ENCODE data around the gene SRRM4.

DNA sequence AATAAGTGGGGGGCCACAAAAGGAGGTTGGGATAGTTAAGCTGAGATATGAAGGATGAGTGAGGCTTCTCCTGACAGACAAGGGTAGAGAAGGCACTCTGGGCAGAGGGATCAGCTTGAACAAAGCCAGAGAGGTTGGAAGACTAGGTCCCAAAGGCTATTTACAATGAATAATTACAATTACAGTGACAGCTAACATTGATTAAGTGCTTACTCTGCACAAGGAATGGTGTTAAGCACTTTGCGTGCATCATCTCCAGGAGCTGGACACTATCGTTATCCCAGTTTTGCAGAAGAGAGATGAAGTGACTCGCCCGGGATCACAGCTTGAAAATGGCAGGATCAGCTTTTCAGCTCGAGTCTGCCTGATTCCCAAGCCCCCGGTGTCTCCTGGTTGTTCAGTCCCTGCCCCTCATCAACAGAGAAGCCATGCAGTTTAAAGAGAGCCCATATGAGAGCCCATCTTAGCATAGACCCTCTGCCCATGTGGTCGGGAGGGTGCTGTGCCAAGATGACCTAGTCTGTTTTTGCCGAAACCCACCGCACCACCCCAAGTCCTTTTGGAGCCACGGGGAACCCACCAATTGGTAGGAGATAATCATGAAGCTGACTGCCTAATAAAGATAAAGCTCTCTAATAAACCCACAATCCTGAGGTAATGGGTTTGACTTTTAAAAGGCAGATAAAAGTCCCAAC is 107.5 kb downstream of the SRRM4 start:
- TF ChIP-seq, protein P1, sequence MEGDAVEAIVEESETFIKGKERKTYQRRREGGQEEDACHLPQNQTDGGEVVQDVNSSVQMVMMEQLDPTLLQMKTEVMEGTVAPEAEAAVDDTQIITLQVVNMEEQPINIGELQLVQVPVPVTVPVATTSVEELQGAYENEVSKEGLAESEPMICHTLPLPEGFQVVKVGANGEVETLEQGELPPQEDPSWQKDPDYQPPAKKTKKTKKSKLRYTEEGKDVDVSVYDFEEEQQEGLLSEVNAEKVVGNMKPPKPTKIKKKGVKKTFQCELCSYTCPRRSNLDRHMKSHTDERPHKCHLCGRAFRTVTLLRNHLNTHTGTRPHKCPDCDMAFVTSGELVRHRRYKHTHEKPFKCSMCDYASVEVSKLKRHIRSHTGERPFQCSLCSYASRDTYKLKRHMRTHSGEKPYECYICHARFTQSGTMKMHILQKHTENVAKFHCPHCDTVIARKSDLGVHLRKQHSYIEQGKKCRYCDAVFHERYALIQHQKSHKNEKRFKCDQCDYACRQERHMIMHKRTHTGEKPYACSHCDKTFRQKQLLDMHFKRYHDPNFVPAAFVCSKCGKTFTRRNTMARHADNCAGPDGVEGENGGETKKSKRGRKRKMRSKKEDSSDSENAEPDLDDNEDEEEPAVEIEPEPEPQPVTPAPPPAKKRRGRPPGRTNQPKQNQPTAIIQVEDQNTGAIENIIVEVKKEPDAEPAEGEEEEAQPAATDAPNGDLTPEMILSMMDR (IDR thresholded peaks at IDR 0.05): no peak
- TF ChIP-seq POLR2AphosphoS5 (IDR thresholded peaks at IDR 0.05): no peak
- TF ChIP-seq POLR2A (IDR thresholded peaks at IDR 0.05): no peak
- no peak for TF ChIP-seq EP300 (IDR thresholded peaks at IDR 0.05)
